ENCODE data around the gene ZNF512.

DNA sequence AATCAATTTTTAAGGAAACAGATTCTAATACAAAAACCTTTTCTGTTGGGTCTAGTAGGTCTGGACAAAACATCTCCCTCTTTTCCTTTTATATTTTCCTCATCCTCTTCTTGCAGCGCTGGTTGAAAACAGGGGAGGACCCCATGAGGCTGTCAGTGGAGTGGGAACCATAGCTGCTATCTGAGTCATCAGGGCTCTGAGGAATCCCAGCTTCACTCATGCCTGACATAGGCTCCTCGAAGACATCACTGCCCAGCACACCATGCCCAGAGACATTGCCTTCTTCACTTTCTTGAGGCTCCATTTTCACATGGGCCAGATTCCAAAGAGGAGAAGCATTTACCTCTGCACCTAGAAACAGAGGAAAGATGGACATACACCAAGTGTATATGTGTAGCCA lies 70.6 kb downstream of the ZNF512 start:
- TF ChIP-seq, protein P1, sequence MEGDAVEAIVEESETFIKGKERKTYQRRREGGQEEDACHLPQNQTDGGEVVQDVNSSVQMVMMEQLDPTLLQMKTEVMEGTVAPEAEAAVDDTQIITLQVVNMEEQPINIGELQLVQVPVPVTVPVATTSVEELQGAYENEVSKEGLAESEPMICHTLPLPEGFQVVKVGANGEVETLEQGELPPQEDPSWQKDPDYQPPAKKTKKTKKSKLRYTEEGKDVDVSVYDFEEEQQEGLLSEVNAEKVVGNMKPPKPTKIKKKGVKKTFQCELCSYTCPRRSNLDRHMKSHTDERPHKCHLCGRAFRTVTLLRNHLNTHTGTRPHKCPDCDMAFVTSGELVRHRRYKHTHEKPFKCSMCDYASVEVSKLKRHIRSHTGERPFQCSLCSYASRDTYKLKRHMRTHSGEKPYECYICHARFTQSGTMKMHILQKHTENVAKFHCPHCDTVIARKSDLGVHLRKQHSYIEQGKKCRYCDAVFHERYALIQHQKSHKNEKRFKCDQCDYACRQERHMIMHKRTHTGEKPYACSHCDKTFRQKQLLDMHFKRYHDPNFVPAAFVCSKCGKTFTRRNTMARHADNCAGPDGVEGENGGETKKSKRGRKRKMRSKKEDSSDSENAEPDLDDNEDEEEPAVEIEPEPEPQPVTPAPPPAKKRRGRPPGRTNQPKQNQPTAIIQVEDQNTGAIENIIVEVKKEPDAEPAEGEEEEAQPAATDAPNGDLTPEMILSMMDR (IDR thresholded peaks at IDR 0.05) = no peak
- TF ChIP-seq POLR2A (IDR thresholded peaks at IDR 0.05) = no peak

Measured in suprapubic skin (tissue), 3 donors.